ENCODE results near the gene SLX9.

DNA sequence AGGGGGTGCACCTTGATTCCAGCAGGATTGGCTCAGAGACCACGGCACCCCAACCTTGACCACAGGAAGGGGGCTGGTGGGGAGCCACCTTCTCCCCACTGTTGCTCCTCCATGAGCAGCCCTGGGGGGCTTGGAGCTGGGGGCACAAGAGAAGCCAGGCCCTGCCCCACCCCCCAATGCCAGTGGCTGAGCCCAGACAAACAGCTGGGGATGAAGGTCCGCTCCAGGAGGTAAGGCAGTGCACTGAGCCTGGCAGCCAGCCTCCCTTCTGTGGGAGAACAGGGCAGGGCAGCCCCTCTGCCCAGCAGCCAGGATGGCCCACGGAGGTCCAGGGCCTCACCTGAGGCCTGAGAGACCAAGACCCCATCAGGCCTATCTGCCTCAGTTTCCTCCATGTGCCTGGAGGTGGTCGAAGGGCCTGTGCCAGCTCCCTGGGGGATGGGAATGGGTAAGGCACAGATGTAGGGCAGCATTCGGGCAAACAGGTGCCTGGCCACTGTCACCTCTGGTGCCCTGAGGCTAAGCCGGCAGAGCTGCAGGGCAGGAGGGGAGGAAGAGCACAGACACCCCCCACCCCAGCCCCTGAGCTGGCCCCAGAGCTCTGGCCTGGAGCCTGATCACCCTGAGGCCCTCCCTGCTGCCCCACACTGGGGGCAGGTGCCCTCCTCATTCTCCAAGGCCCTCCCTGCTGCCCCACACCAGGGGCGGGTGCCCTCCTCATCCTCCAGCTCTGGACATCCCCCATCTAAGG lies 26.2 kb upstream of the SLX9 start:
- no peak for TF ChIP-seq EZH2 (IDR thresholded peaks at IDR 0.05; ENCODE audit: insufficient read depth, poor library complexity, severe bottlenecking)
- TF ChIP-seq EZH2phosphoT487 (IDR thresholded peaks at IDR 0.05; ENCODE audit: insufficient read depth, low read depth) = no peak

Data from GM23248 (cell line).